AG08396 (cell line): ENCODE results near the gene KMT2B.
"Not testable (repeated sequence)": the region's sequence is repeated elsewhere in the genome, so short reads cannot be mapped to it uniquely, and the experiment has no call there.

Experiments used
- DNase-seq: peaks from one replicate; pipeline ENCODE4 v3.0.0; 2012; ENCODE audit warnings: low spot score, mixed read lengths

KMT2B gene

GRCh38 chr19:35756377-35757230 is 38.8 kb downstream of the KMT2B start, which contains the start of gene HSPB6:
Gene HSPB6, minus strand, starts transcription at chr19:35757029. Its CDS starts 21 bp downstream, at chr19:35757008.
- DNase-seq, result peak; percentile 62

GRCh38 chr19:35757231-35757748 is 39.5 kb downstream of the KMT2B start:
- peak; percentile 76 for DNase-seq

GRCh38 chr19:35757749-35758608 is 40.2 kb downstream of the KMT2B start, which contains the start of gene PROSER3:
Gene PROSER3, plus strand, starts transcription at chr19:35758176. Its CDS starts 40 bp downstream, at chr19:35758216.
- DNase-seq, result peak; percentile 99

- DNase-seq, result no peak
These were observed 41.9 kb downstream of the KMT2B start for GRCh38 chr19:35759697-35760096.

- no peak for DNase-seq
These were observed 43.0 kb downstream of the KMT2B start for GRCh38 chr19:35760711-35761349.

GRCh38 chr19:35764432-35765315 is 46.9 kb downstream of the KMT2B start:
- no peak for DNase-seq

- DNase-seq, result peak; percentile 4
These were observed 48.8 kb downstream of the KMT2B start for GRCh38 chr19:35766571-35767104.

GRCh38 chr19:35767288-35768081 is 49.7 kb downstream of the KMT2B start:
- DNase-seq, result peak; percentile 15

- DNase-seq, result peak; percentile 7
These were observed 50.2 kb downstream of the KMT2B start for GRCh38 chr19:35768082-35768421.

GRCh38 chr19:35772362-35772761 is 54.6 kb downstream of the KMT2B start:
- not testable (repeated sequence) for DNase-seq

GRCh38 chr19:35773020-35773806 is 55.4 kb downstream of the KMT2B start:
- no peak for DNase-seq

- DNase-seq, result no peak
These were observed 56.7 kb downstream of the KMT2B start for GRCh38 chr19:35774274-35775045.

- DNase-seq, result no peak
These were observed 57.2 kb downstream of the KMT2B start for GRCh38 chr19:35775046-35775297.

- peak; percentile 99 for DNase-seq
These were observed 57.7 kb downstream of the KMT2B start, which contains the start of gene ARHGAP33 for GRCh38 chr19:35775298-35776101. Gene ARHGAP33, plus strand, starts transcription at chr19:35775564. Its CDS starts 95 bp downstream, at chr19:35775659.

GRCh38 chr19:35776102-35776788 is 58.4 kb downstream of the KMT2B start:
- no peak for DNase-seq

GRCh38 chr19:35777086-35777841 is 59.5 kb downstream of the KMT2B start:
- no peak for DNase-seq
